Astrocyte of the spinal cord (primary cell): Measurements from ENCODE around the gene MAFG.
"Not testable (repeated sequence)": the region's sequence is repeated elsewhere in the genome, so short reads cannot be mapped to it uniquely, and the experiment has no call there.

ENCODE experiments used
- DNase-seq: peaks from one replicate; pipeline ENCODE4 v3.0.0; 2011; ENCODE audit warnings: low read depth, low spot score
- H3K4me3 ChIP-seq: 2 replicates; pipeline ENCODE4 v1.5.1; 2011; ENCODE audit warnings: low read depth, mild to moderate bottlenecking, low read length, moderate library complexity
- in situ Hi-C: cut with HindIII; loops from 2 replicates; pipeline ENCODE4 v1.10.0; 2017; ENCODE audit warnings: low sequenced_read_pairs
- TF ChIP-seq, protein P1 (sequence below): IDR thresholded peaks from 2 replicates; pipeline ENCODE4 v1.5.1; 2012; ENCODE audit warnings: low read depth, mild to moderate bottlenecking, low read length, inconsistent platforms

The MAFG gene

GRCh38 chr17:81957691-81958432 is 30.3 kb upstream of the MAFG start:
- no peak overlapping the region for H3K4me3 ChIP-seq
- TF ChIP-seq, protein P1, sequence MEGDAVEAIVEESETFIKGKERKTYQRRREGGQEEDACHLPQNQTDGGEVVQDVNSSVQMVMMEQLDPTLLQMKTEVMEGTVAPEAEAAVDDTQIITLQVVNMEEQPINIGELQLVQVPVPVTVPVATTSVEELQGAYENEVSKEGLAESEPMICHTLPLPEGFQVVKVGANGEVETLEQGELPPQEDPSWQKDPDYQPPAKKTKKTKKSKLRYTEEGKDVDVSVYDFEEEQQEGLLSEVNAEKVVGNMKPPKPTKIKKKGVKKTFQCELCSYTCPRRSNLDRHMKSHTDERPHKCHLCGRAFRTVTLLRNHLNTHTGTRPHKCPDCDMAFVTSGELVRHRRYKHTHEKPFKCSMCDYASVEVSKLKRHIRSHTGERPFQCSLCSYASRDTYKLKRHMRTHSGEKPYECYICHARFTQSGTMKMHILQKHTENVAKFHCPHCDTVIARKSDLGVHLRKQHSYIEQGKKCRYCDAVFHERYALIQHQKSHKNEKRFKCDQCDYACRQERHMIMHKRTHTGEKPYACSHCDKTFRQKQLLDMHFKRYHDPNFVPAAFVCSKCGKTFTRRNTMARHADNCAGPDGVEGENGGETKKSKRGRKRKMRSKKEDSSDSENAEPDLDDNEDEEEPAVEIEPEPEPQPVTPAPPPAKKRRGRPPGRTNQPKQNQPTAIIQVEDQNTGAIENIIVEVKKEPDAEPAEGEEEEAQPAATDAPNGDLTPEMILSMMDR, result no peak
- DNase-seq, result no peak
- in situ Hi-C loops, result no loop called here

- H3K4me3 ChIP-seq, result no peak overlapping the region
- in situ Hi-C loops, result no loop called here
- DNase-seq, result no peak
- TF ChIP-seq, protein P1, result no peak
Observed at GRCh38 chr17:81956607-81957589, 29.4 kb upstream of the MAFG start.

DNA sequence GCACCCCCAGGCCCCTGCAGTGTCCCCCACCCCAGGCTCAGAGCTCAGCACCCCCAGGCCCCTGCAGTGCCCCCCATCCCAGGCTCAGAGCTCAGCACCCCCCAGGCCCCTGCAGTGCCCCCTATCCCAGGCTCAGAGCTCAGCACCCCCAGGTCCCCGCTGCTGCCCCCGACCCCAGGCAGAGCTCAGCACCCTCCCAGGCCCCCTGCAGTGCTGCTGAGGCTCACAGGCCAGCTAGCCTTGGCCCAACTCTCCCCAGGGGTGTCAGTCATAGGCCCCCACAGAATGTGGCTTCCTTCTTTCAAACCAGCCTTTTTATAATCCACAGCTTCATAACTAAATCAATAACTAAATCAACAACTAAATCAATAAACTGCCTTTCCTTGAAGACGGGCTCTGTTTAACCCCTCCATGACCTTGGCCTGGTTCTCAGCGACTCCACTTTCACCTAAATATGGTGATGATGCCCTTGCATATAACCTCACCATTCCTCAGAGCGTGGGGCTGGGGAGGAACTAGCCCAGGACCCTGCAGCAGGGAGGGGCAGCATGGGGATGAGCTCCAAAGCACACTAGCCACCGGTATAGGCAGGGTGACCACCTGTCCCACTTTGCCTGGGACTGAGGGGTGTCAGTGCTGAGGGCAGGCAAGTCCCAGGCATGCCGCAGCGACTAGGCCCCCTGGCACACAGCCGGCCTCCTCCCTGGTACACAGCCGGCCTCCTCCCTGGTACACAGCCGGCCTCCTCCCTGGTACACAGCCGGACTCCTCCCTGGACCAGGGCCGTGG is 28.4 kb upstream of the MAFG start:
- no peak for DNase-seq
- H3K4me3 ChIP-seq, result no peak overlapping the region
- TF ChIP-seq, protein P1, result no peak
- in situ Hi-C loops, result no loop called here

- no peak for DNase-seq
- TF ChIP-seq, protein P1, result no peak
- no peak overlapping the region for H3K4me3 ChIP-seq
- in situ Hi-C loops, result no loop called here
Observed at GRCh38 chr17:81955058-81955681, 27.6 kb upstream of the MAFG start.

DNA sequence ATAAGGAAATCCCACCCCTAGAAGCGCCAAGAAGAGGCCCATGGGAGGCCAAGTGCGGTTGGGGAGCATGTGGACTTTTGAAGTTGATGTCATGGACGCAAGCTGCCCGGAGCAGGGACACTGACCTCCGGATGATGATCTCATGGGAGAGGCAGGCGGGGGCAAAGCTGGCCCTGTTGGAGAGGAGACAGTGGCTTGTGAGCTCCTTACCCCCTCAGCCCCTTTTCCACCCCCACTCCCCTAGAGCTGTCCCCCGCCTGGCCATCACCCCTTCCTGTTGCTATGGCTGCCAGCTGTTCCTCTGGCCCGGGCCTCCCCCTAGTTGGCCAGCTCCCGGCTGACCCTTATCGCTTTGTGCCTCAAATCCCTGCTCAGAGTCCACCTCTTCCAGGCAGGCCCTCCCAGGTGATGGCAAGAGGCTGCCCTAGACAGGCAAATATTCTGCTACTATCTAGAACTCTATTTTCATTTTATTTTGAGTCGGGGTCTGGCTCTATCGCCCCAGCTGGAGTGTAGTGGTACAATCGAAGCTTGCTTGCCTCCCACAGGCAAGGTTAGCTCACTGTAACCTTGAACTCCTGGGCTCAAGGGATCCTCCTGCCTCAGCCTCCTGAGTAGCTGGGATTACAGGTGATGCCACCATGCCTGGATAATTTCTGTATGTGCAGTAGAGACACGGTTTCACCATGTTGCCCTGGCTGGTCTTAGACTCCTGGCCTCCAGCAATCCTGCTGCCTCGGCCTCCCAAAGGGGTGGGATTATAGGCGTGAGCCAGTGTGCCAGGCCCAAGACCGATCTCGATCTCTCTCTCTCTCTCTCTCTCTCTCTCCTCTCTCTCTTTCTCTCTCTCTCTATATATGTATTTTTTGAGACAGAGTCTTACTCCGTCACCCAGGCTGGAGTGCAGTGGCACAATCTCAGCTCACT is 26.9 kb upstream of the MAFG start:
- no peak for DNase-seq
- TF ChIP-seq, protein P1, result no peak
- in situ Hi-C loops, result no loop called here
- H3K4me3 ChIP-seq, result no peak overlapping the region

GRCh38 chr17:81953443-81953842 is 25.9 kb upstream of the MAFG start:
- in situ Hi-C loops, DNase-seq, H3K4me3 ChIP-seq: not testable (repeated sequence)
